Astrocyte of the spinal cord (primary cell): ENCODE data around the gene WRAP73.

Experiments
- DNase-seq: peaks from one replicate; pipeline ENCODE4 v3.0.0; 2011; ENCODE audit warnings: low read depth, low spot score
- H3K4me3 ChIP-seq: 2 replicates; pipeline ENCODE4 v1.5.1; 2011; ENCODE audit warnings: low read depth, mild to moderate bottlenecking, low read length, moderate library complexity
- CTCF ChIP-seq: IDR thresholded peaks from 2 replicates; pipeline ENCODE4 v1.5.1; 2012; ENCODE audit warnings: low read depth, mild to moderate bottlenecking, low read length, inconsistent platforms
- in situ Hi-C: cut with HindIII; loops from 2 replicates; pipeline ENCODE4 v1.10.0; 2017; ENCODE audit warnings: low sequenced_read_pairs

Gene WRAP73

GRCh38 chr1:3636080-3636479, 13.8 kb downstream of the WRAP73 start:
- no peak for DNase-seq
- TF ChIP-seq CTCF: no peak
- in situ Hi-C loops: loop anchor here (25.0 kb wide), 1 partner anchor 99 kb away; no protein-coding TSS in a partner anchor
- H3K4me3 ChIP-seq: no peak overlapping the region

GRCh38 chr1:3634059-3634800, 15.7 kb downstream of the WRAP73 start:
- H3K4me3 ChIP-seq: no peak overlapping the region
- in situ Hi-C loops: loop anchor here (25.0 kb wide), 1 partner anchor 97 kb away; no protein-coding TSS in a partner anchor
- DNase-seq: no peak
- no peak for TF ChIP-seq CTCF

GRCh38 chr1:3633344-3634058, 16.4 kb downstream of the WRAP73 start:
- DNase-seq: no peak
- TF ChIP-seq CTCF: no peak
- no peak overlapping the region for H3K4me3 ChIP-seq
- in situ Hi-C loops: loop anchor here (25.0 kb wide), 1 partner anchor 96 kb away; no protein-coding TSS in a partner anchor

- in situ Hi-C loops: loop anchor here (25.0 kb wide), 1 partner anchor 96 kb away; no protein-coding TSS in a partner anchor
- no peak for TF ChIP-seq CTCF
- DNase-seq: no peak
- H3K4me3 ChIP-seq: no peak overlapping the region
These were observed 17.1 kb downstream of the WRAP73 start for GRCh38 chr1:3632716-3633343.

- DNase-seq: no peak
- no peak overlapping the region for H3K4me3 ChIP-seq
- TF ChIP-seq CTCF: no peak
- in situ Hi-C loops: loop anchor here (25.0 kb wide), 1 partner anchor 95 kb away; no protein-coding TSS in a partner anchor
These were observed 17.6 kb downstream of the WRAP73 start for GRCh38 chr1:3632298-3632697.
